Measurements from ENCODE around the gene PALLD. TPM values are rescaled to one million over a fixed set of nuclear protein-coding genes. Genes with fewer than 3 reads are reported as not detected.
A peak's percentile ranks its signal among the peaks of the same experiment; 100 is the strongest.

PALLD gene
- total RNA-seq, 1 donor from 2014 or later: 396 TPM

DNA sequence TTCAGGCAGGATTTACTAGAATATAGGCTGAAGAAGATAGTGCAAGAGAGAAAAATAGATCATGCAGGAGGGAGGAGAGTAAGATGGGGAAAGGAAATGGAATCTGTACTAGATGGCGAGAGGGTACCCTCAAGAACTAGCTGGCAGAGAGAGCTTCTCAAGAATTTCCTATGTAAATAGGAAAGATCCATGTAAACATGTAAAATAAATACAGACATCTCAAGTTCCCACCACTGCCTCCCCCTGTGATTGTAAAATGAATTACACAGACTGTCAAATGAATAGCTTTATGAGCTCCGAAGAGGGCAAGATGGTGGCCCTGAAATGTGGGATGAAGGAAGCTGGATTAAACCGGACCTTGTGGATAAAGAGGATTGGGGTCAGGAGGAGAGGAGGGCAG lies 178.0 kb downstream of the PALLD start:
- Mint-ChIP-seq H3K36me3 (ENCODE audit: unreplicated experiment) (peaks cover 28% of the 10 kb centered on the region), H3K4me3 (ENCODE audit: unreplicated experiment) (no peak overlapping the region), H3K27ac (ENCODE audit: unreplicated experiment) (no peak overlapping the region), H3K9me3 (ENCODE audit: unreplicated experiment) (no peaks in the 10 kb centered on the region), H3K27me3 (ENCODE audit: unreplicated experiment) (no peaks in the 10 kb centered on the region), H3K4me1 (ENCODE audit: unreplicated experiment) (peaks cover 38% of the 10 kb centered on the region)
- TF ChIP-seq, protein P1, sequence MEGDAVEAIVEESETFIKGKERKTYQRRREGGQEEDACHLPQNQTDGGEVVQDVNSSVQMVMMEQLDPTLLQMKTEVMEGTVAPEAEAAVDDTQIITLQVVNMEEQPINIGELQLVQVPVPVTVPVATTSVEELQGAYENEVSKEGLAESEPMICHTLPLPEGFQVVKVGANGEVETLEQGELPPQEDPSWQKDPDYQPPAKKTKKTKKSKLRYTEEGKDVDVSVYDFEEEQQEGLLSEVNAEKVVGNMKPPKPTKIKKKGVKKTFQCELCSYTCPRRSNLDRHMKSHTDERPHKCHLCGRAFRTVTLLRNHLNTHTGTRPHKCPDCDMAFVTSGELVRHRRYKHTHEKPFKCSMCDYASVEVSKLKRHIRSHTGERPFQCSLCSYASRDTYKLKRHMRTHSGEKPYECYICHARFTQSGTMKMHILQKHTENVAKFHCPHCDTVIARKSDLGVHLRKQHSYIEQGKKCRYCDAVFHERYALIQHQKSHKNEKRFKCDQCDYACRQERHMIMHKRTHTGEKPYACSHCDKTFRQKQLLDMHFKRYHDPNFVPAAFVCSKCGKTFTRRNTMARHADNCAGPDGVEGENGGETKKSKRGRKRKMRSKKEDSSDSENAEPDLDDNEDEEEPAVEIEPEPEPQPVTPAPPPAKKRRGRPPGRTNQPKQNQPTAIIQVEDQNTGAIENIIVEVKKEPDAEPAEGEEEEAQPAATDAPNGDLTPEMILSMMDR (IDR thresholded peaks at IDR 0.05): peak; percentile 44
- DNase-seq (ENCODE audit: extremely low spot score, unreplicated experiment): no peak

DNA sequence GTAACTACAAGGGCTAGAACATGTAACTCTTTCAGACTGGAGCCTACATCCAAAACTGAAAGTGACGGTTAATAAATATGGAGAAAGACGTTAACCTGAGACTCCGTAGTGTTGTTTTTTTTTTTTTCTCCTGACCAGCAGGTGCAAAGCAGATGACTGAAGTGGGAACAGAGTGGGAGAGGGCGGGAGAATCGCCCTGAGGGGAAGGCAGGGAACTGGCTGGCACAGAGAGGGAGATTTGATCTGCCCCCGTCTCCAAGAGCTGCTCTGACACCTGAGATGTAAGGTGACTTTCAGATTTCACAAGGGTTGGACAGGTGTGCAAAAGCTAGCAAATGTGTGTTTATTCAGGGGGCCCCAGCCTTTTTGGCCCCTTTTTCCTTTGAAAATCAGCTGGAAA lies 180.2 kb downstream of the PALLD start:
- TF ChIP-seq, protein P1 (IDR thresholded peaks at IDR 0.05): no peak
- Mint-ChIP-seq H3K27me3 (ENCODE audit: unreplicated experiment) (no peaks in the 10 kb centered on the region), H3K4me3 (ENCODE audit: unreplicated experiment) (no peak overlapping the region), H3K36me3 (ENCODE audit: unreplicated experiment) (peaks cover 25% of the 10 kb centered on the region), H3K9me3 (ENCODE audit: unreplicated experiment) (no peaks in the 10 kb centered on the region), H3K4me1 (ENCODE audit: unreplicated experiment) (peaks cover 43% of the 10 kb centered on the region), H3K27ac (ENCODE audit: unreplicated experiment) (peak overlapping the region; percentile 83)
- no peak for DNase-seq (ENCODE audit: extremely low spot score, unreplicated experiment)

DNA sequence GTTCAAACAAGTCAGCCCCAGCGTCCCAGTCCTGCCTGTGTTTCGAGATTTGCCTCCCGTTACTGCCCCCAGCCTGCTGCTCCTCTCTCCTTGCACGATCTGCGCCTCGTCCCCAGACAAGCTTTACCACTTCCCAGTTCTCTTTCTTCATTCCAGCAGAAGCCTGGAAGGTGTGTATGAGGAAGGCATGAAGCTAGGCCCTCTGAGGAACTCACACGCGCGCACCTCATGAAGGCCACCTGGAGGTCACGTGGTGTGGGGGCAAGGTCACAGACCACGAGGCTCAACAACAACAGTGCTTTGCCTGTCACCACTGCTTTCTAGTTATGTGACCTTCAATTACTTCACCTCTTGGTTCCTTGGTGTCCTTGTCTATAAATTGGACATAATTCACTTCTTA lies 181.0 kb downstream of the PALLD start:
- peak overlapping the region; percentile 83 for H3K27ac Mint-ChIP-seq (ENCODE audit: unreplicated experiment)
- no peak overlapping the region for H3K4me3 Mint-ChIP-seq (ENCODE audit: unreplicated experiment)
- H3K36me3 Mint-ChIP-seq (ENCODE audit: unreplicated experiment): peaks cover 33% of the 10 kb centered on the region
- peaks cover 49% of the 10 kb centered on the region for H3K4me1 Mint-ChIP-seq (ENCODE audit: unreplicated experiment)
- TF ChIP-seq, protein P1 (IDR thresholded peaks at IDR 0.05): no peak
- no peaks in the 10 kb centered on the region for H3K9me3 Mint-ChIP-seq (ENCODE audit: unreplicated experiment)
- no peaks in the 10 kb centered on the region for H3K27me3 Mint-ChIP-seq (ENCODE audit: unreplicated experiment)
- DNase-seq (ENCODE audit: extremely low spot score, unreplicated experiment): no peak

- H3K4me3 Mint-ChIP-seq (ENCODE audit: unreplicated experiment): no peak overlapping the region
- no peak for DNase-seq (ENCODE audit: extremely low spot score, unreplicated experiment)
- H3K36me3 Mint-ChIP-seq (ENCODE audit: unreplicated experiment): peaks cover 42% of the 10 kb centered on the region
- H3K4me1 Mint-ChIP-seq (ENCODE audit: unreplicated experiment): peaks cover 57% of the 10 kb centered on the region
- no peaks in the 10 kb centered on the region for H3K9me3 Mint-ChIP-seq (ENCODE audit: unreplicated experiment)
- no peaks in the 10 kb centered on the region for H3K27me3 Mint-ChIP-seq (ENCODE audit: unreplicated experiment)
- H3K27ac Mint-ChIP-seq (ENCODE audit: unreplicated experiment): peak overlapping the region; percentile 83
- TF ChIP-seq, protein P1 (IDR thresholded peaks at IDR 0.05): no peak
Observed at GRCh38 chr4:168678751-168679366, 182.0 kb downstream of the PALLD start.

DNA sequence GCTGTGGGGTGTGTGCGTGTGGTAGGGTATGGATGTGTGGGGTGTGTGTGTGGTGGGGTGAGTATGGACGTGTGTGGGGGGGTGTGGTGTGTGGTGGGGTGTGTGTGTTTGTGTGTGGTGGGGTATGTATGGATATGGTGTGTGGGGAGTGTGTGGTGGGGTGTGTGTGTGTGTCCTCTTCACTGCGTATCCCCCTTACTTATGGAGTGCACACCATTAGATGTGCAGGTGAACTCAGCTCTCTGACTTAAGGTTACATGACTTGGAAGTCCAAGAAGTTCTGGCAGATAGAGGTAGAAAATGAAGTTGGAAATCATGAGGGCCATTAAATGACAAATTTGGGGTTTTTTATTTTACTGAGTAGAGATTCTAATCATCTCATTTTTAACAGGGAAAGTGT lies 182.5 kb downstream of the PALLD start:
- H3K9me3 Mint-ChIP-seq (ENCODE audit: unreplicated experiment): no peaks in the 10 kb centered on the region
- H3K27me3 Mint-ChIP-seq (ENCODE audit: unreplicated experiment): no peaks in the 10 kb centered on the region
- peaks cover 47% of the 10 kb centered on the region for H3K36me3 Mint-ChIP-seq (ENCODE audit: unreplicated experiment)
- TF ChIP-seq, protein P1 (IDR thresholded peaks at IDR 0.05): no peak
- no peak overlapping the region for H3K4me3 Mint-ChIP-seq (ENCODE audit: unreplicated experiment)
- DNase-seq (ENCODE audit: extremely low spot score, unreplicated experiment): no peak
- peak overlapping the region; percentile 89 for H3K27ac Mint-ChIP-seq (ENCODE audit: unreplicated experiment)
- peaks cover 57% of the 10 kb centered on the region for H3K4me1 Mint-ChIP-seq (ENCODE audit: unreplicated experiment)

All from osteocyte (in vitro differentiated cells).